ENCODE data around the gene SLC35A1.

The SLC35A1 gene

GRCh38 chr6:87553159-87553765 lies 80.5 kb downstream of the SLC35A1 start:
- in situ Hi-C loops (cut with MboI; ENCODE audit: low pct_unique_long_range_greater_than_20kb, low sequenced_read_pairs, unreplicated experiment), result no loop called here

DNA sequence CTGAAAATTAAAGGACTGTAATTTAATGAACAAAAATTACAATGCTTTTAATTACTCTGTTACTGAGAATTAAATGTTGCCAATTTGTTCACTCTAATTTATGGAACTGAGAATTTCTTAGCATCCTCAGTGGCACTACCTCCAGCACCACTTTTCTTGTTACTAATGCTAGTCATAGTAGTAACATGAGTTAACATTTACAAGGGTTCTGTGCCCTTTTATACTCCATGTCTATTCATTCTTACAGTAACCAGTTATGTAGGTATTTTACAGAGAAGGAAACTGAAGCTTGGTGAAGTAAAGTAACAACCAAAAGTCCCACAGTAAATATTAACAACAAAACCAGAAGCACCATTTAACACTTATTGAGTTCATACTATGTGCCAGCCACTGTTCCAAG lies 82.7 kb downstream of the SLC35A1 start:
- in situ Hi-C loops (cut with MboI; ENCODE audit: low pct_unique_long_range_greater_than_20kb, low sequenced_read_pairs, unreplicated experiment), result no loop called here
- no peak for DNase-seq (ENCODE audit: low spot score)
- TF ChIP-seq CTCF (IDR thresholded peaks at IDR 0.05; ENCODE audit: extremely low read depth, insufficient read depth, missing control alignments), result no peak

More at GRCh38 chr6:87553159-87553765, 80.5 kb downstream of the SLC35A1 start:
- no peak for TF ChIP-seq CTCF (IDR thresholded peaks at IDR 0.05; ENCODE audit: extremely low read depth, insufficient read depth, missing control alignments)
- no peak for DNase-seq (ENCODE audit: low spot score)

DNA sequence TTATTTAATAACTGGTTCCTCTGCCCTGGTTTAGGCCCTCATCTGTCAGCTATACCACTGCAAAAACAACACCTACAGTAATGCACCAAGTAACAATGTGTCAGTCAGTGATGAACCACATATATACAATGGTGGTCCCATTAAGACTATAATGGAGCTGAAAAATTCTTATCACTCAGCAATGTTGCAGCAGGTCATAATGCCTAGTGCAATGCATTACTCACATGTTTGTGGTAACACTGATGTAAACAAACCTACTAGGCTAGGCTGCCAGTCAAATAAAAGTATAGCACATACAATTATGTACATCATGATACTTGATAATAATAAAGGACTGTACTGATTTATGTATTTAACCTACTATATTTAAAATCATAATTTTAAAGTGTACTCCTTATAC lies 85.7 kb downstream of the SLC35A1 start:
- DNase-seq (ENCODE audit: low spot score), result no peak
- TF ChIP-seq CTCF (IDR thresholded peaks at IDR 0.05; ENCODE audit: extremely low read depth, insufficient read depth, missing control alignments), result no peak
- in situ Hi-C loops (cut with MboI; ENCODE audit: low pct_unique_long_range_greater_than_20kb, low sequenced_read_pairs, unreplicated experiment), result no loop called here

- in situ Hi-C loops (cut with MboI; ENCODE audit: low pct_unique_long_range_greater_than_20kb, low sequenced_read_pairs, unreplicated experiment), result no loop called here
- TF ChIP-seq CTCF (IDR thresholded peaks at IDR 0.05; ENCODE audit: extremely low read depth, insufficient read depth, missing control alignments), result no peak
Measured at GRCh38 chr6:87561017-87561416, 88.2 kb downstream of the SLC35A1 start.

More at GRCh38 chr6:87561017-87561416, 88.2 kb downstream of the SLC35A1 start:
- DNase-seq (ENCODE audit: low spot score), result no peak
